PC-3 (cell line): Measurements from ENCODE around the gene SHROOM3. TPM values are rescaled to one million over a fixed set of nuclear protein-coding genes. Genes with fewer than 3 reads are reported as not detected.

Experiments used
- ATAC-seq: fragments of 200-7000 bp; cut with Tn5 transposase; 2 replicates; pipeline ENCODE4 v1.9.1; 2020; ENCODE audit warnings: mild to moderate bottlenecking, moderate library complexity
- BruUV-seq: library from RNA; stranded (reverse); fragments of 400-500 nt; replicated peaks from 2 replicates; lab custom pipeline; 2021; lab: Mats Ljungman, UMichigan
- CTCF ChIA-PET: fragments of 300-600 bp; sonication (Branson Sonifier 250); formaldehyde crosslinking; loops from one replicate; lab custom pipeline; 2022; ENCODE audit warnings: antibody characterized with exemption; lab: Charles Lee
- POLR2A ChIA-PET: fragments of 300-600 bp; sonication (Branson Sonifier 250); formaldehyde crosslinking; loops from one replicate; lab custom pipeline; 2022; ENCODE audit warnings: antibody characterized with exemption; ENCODE audit not compliant: unreplicated experiment; lab: Charles Lee
- DNase-seq: peaks from one replicate; pipeline ENCODE4 v3.0.0-alpha.2; 2015
- H2AFZ ChIP-seq: fragments of 300-600 bp; sonication (generic); 2 replicates; pipeline ENCODE4 v1.6.0; 2016; ENCODE audit warnings: antibody characterized with exemption, low read length
- H3F3A ChIP-seq: fragments of 300-600 bp; sonication (generic); one replicate; pipeline ENCODE4 v1.6.0; 2017; ENCODE audit warnings: antibody characterized with exemption, low read length, control low read depth, mild to moderate bottlenecking; ENCODE audit not compliant: unreplicated experiment
- H3K27ac ChIP-seq: fragments of 300-600 bp; sonication (generic); 2 replicates; pipeline ENCODE4 v1.5.1; 2016; ENCODE audit warnings: mild to moderate bottlenecking, low read length
- H3K27me3 ChIP-seq: fragments of 300-600 bp; sonication (generic); 2 replicates; pipeline ENCODE4 v1.6.1; 2016; ENCODE audit warnings: low read length, mixed read lengths
- H3K36me3 ChIP-seq: fragments of 300-600 bp; sonication (generic); 2 replicates; pipeline ENCODE4 v1.6.1; 2016; ENCODE audit warnings: low read depth, mixed run types, low read length, mixed read lengths
- H3K4me1 ChIP-seq: fragments of 300-600 bp; sonication (generic); 2 replicates; pipeline ENCODE4 v1.5.1; 2016; ENCODE audit warnings: low read length; ENCODE audit not compliant: insufficient read depth
- H3K4me2 ChIP-seq: fragments of 300-600 bp; sonication (generic); 2 replicates; pipeline ENCODE4 v1.6.0; 2016; ENCODE audit warnings: low read length
- H3K4me3 ChIP-seq: fragments of 300-600 bp; sonication (generic); 2 replicates; pipeline ENCODE4 v1.5.1; 2016; ENCODE audit warnings: mild to moderate bottlenecking, low read length, mixed read lengths
- H3K79me2 ChIP-seq: fragments of 300-600 bp; sonication (generic); 2 replicates; pipeline ENCODE4 v1.6.1; 2017; ENCODE audit warnings: low read length, mixed read lengths
- H3K9ac ChIP-seq: fragments of 300-600 bp; sonication (generic); 2 replicates; pipeline ENCODE4 v1.6.0; 2016; ENCODE audit warnings: mild to moderate bottlenecking, low read length
- H3K9me2 ChIP-seq: fragments of 300-600 bp; sonication (generic); replicated peaks from 2 replicates; pipeline ENCODE4 v1.6.1; 2016; ENCODE audit warnings: mixed run types, low read length, mixed read lengths
- H3K9me3 ChIP-seq: fragments of 300-600 bp; sonication (generic); 2 replicates; pipeline ENCODE4 v1.6.1; 2016; ENCODE audit warnings: low read length, mixed read lengths
- H4K20me1 ChIP-seq: fragments of 300-600 bp; sonication (generic); 2 replicates; pipeline ENCODE4 v1.6.1; 2016; ENCODE audit warnings: low read length, mixed read lengths
- EZH2 ChIP-seq: fragments of 300-600 bp; sonication (generic); IDR thresholded peaks from one replicate; pipeline ENCODE4 v1.6.1; 2017; ENCODE audit warnings: antibody characterized with exemption, mild to moderate bottlenecking, low read length; ENCODE audit not compliant: unreplicated experiment
- EZH2phosphoT487 ChIP-seq: fragments of 300-600 bp; sonication (generic); IDR thresholded peaks from 2 replicates; pipeline ENCODE4 v1.6.1; 2018; ENCODE audit warnings: mild to moderate bottlenecking, antibody characterized with exemption, low read length, borderline replicate concordance
- intact Hi-C: fragments of 100-400 bp; cut with micrococcal nuclease; formaldehyde crosslinking; loops from 2 replicates; pipeline ENCODE4 v1.9.0; 2023
- total RNA-seq: library from RNA; depleted of rRNA; stranded (reverse); fragments of >200 nt; gene quantifications from 2 replicates; pipeline ENCODE4 v1.2.3, GENCODE V29; 2014
- TF ChIP-seq, protein P1 (sequence below): fragments of 300-600 bp; sonication (generic); conservative IDR thresholded peaks from 2 replicates; pipeline ENCODE4 v1.5.1; 2017; ENCODE audit warnings: antibody characterized with exemption, low read depth, mild to moderate bottlenecking, low read length

SHROOM3 gene
- total RNA-seq, 1 experiment from 2014 or later = 27.8 TPM

- peaks cover 30% of the 10 kb centered on the region for H3K4me1 ChIP-seq
- no peak overlapping the region for H3K4me2 ChIP-seq
- H3K36me3 ChIP-seq = no peaks in the 10 kb centered on the region
- no peaks in the 10 kb centered on the region for H3K9me3 ChIP-seq
- peak overlapping the region; percentile 61; the same call in 1 of the 2 replicates for H3K27ac ChIP-seq
- ChIA-PET CTCF (no interaction called here), POLR2A (no interaction called here)
- H3K9me2 ChIP-seq = no peaks in the 10 kb centered on the region
- H4K20me1 ChIP-seq = no peaks in the 10 kb centered on the region
- intact Hi-C loops = no loop called here
- TF ChIP-seq EZH2 (no peak), EZH2phosphoT487 (no peak)
- TF ChIP-seq, protein P1, sequence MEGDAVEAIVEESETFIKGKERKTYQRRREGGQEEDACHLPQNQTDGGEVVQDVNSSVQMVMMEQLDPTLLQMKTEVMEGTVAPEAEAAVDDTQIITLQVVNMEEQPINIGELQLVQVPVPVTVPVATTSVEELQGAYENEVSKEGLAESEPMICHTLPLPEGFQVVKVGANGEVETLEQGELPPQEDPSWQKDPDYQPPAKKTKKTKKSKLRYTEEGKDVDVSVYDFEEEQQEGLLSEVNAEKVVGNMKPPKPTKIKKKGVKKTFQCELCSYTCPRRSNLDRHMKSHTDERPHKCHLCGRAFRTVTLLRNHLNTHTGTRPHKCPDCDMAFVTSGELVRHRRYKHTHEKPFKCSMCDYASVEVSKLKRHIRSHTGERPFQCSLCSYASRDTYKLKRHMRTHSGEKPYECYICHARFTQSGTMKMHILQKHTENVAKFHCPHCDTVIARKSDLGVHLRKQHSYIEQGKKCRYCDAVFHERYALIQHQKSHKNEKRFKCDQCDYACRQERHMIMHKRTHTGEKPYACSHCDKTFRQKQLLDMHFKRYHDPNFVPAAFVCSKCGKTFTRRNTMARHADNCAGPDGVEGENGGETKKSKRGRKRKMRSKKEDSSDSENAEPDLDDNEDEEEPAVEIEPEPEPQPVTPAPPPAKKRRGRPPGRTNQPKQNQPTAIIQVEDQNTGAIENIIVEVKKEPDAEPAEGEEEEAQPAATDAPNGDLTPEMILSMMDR = no peak
- H3K9ac ChIP-seq = no peak overlapping the region
- H3K4me3 ChIP-seq = no peak overlapping the region
- H3K79me2 ChIP-seq = no peaks in the 10 kb centered on the region
- BruUV-seq = no TSS peak
- H2AFZ ChIP-seq = no peak overlapping the region
- no peak for DNase-seq
- no peaks in the 10 kb centered on the region for H3F3A ChIP-seq
- ATAC-seq = no peak
- no peaks in the 10 kb centered on the region for H3K27me3 ChIP-seq
Measured at GRCh38 chr4:76569225-76569624, 134.2 kb downstream of the SHROOM3 start.

- Histone ChIP-seq H3K9me3 (no peaks in the 10 kb centered on the region), H4K20me1 (no peaks in the 10 kb centered on the region), H3K9ac (no peak overlapping the region; the same call in 1 of the 2 replicates), H2AFZ (no peak overlapping the region), H3K4me2 (peak overlapping the region; percentile 74; the same call in 1 of the 2 replicates), H3K9me2 (no peaks in the 10 kb centered on the region), H3K27me3 (no peaks in the 10 kb centered on the region), H3K4me3 (no peak overlapping the region), H3K79me2 (no peaks in the 10 kb centered on the region), H3K4me1 (peaks cover 26% of the 10 kb centered on the region), H3K27ac (peak overlapping the region; percentile 61), H3K36me3 (no peaks in the 10 kb centered on the region), H3F3A (no peaks in the 10 kb centered on the region)
- DNase-seq = no peak
- no TSS peak for BruUV-seq
- CTCF ChIA-PET = no interaction called here
- intact Hi-C loops = loop anchor here (2.0 kb wide), 2 partner anchors 19 to 53 kb away; no protein-coding TSS in a partner anchor
- POLR2A ChIA-PET = no interaction called here
- ATAC-seq = no peak
- TF ChIP-seq EZH2 (no peak), EZH2phosphoT487 (no peak)
- TF ChIP-seq, protein P1 = no peak
Measured at GRCh38 chr4:76569706-76570105, 134.7 kb downstream of the SHROOM3 start.

DNA sequence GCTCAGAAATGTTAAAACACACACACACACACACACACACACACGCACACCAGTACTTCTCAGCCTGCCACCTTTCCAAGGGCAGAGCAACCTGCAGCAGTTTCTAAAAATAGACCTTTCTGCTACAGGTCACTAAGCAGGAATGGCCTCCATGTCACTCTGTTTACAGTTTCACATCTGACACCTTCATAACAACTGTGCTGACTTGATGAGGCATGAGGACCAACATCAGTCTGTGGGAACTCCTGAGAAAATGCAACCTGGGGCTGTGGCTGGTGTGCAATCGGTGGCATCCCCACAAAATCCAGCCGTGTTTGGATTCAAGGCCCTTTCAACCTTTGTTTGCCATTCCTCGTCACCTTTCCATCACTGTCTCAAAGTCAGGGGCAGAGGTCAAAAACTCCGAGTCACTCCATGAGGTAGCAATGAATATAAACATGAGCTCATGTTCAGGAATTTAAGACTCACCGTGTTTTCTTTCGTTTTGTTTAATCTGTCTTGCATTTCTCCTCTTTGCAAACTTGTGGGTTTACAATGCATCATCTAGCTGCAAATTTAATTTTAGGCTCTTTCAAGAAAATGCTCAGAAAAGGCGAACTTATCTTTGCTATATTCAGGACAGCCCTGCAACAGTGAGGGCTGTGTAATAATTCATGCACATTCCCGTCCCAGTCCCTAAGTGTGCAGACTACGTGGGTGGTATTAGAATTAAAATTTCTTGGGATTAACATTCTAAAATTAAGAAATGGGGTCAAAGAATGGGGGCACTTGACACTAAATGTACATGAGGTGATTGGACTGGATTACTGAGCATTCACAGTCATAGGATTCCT lies 135.3 kb downstream of the SHROOM3 start:
- Histone ChIP-seq H2AFZ (no peak overlapping the region), H3F3A (no peaks in the 10 kb centered on the region), H3K27me3 (no peaks in the 10 kb centered on the region), H3K9me3 (no peaks in the 10 kb centered on the region), H3K4me3 (peak overlapping the region; percentile 35), H3K27ac (peak overlapping the region; percentile 79), H3K36me3 (no peaks in the 10 kb centered on the region), H3K4me2 (peak overlapping the region; percentile 74), H3K9ac (peak overlapping the region; percentile 27), H3K9me2 (no peaks in the 10 kb centered on the region), H3K79me2 (no peaks in the 10 kb centered on the region), H4K20me1 (no peaks in the 10 kb centered on the region), H3K4me1 (peaks cover 26% of the 10 kb centered on the region)
- peak; percentile 85 for ATAC-seq
- intact Hi-C loops = loop anchor here (2.0 kb wide), 2 partner anchors 20 to 52 kb away; no protein-coding TSS in a partner anchor
- ChIA-PET POLR2A (interaction anchor here (1.2 kb wide), 1 partner anchor 133 kb away, joined by 5 read pairs; no protein-coding TSS in a partner anchor), CTCF (interaction anchor here (0.6 kb wide), 2 partner anchors 82 to 112 kb away, joined by 3 read pairs; no protein-coding TSS in a partner anchor)
- peak; percentile 86 for DNase-seq
- BruUV-seq = no TSS peak
- TF ChIP-seq EZH2phosphoT487 (no peak), EZH2 (no peak)
- TF ChIP-seq, protein P1 = no peak
